Ishikawa (cell line): Measurements from ENCODE around the gene IFIH1.
A peak's percentile ranks its signal among the peaks of the same experiment; 100 is the strongest.

Source experiments
- CEBPB ChIP-seq: IDR thresholded peaks from 2 replicates; pipeline ENCODE4 v1.6.1; 2012
- CREB1 ChIP-seq: IDR thresholded peaks from 2 replicates; pipeline ENCODE4 v1.6.1; 2012; ENCODE audit warnings: low read depth
- EGR1 ChIP-seq: IDR thresholded peaks from 2 replicates; pipeline ENCODE4 v1.6.1; 2012
- EP300 ChIP-seq: IDR thresholded peaks from 2 replicates; pipeline ENCODE4 v1.6.1; 2012; ENCODE audit warnings: borderline replicate concordance
- FOXM1 ChIP-seq: IDR thresholded peaks from 2 replicates; pipeline ENCODE4 v1.6.1; 2012; ENCODE audit warnings: low read depth, borderline replicate concordance
- MAX ChIP-seq: IDR thresholded peaks from 2 replicates; pipeline ENCODE4 v1.6.1; 2012
- NFIC ChIP-seq: IDR thresholded peaks from 2 replicates; pipeline ENCODE4 v1.6.1; 2012
- RAD21 ChIP-seq: IDR thresholded peaks from 2 replicates; pipeline ENCODE4 v1.6.1; 2012; ENCODE audit warnings: low read depth
- TAF1 ChIP-seq: IDR thresholded peaks from 2 replicates; pipeline ENCODE4 v1.6.1; 2012; ENCODE audit warnings: low read depth, mild to moderate bottlenecking
- TCF12 ChIP-seq: IDR thresholded peaks from 2 replicates; pipeline ENCODE4 v1.6.1; 2012; ENCODE audit warnings: low read depth
- TEAD4 ChIP-seq: IDR thresholded peaks from 2 replicates; pipeline ENCODE4 v1.6.1; 2012
- USF1 ChIP-seq: IDR thresholded peaks from 2 replicates; pipeline ENCODE4 v1.6.1; 2012
- YY1 ChIP-seq: IDR thresholded peaks from 2 replicates; pipeline ENCODE4 v1.6.1; 2012; ENCODE audit warnings: low read depth
- ZBTB7A ChIP-seq: IDR thresholded peaks from 2 replicates; pipeline ENCODE4 v1.6.1; 2012; ENCODE audit warnings: low read depth
- TF ChIP-seq, protein P1 (sequence below): IDR thresholded peaks from 2 replicates; pipeline ENCODE4 v1.6.1; 2012; ENCODE audit warnings: low read depth, mild to moderate bottlenecking

The IFIH1 gene

DNA sequence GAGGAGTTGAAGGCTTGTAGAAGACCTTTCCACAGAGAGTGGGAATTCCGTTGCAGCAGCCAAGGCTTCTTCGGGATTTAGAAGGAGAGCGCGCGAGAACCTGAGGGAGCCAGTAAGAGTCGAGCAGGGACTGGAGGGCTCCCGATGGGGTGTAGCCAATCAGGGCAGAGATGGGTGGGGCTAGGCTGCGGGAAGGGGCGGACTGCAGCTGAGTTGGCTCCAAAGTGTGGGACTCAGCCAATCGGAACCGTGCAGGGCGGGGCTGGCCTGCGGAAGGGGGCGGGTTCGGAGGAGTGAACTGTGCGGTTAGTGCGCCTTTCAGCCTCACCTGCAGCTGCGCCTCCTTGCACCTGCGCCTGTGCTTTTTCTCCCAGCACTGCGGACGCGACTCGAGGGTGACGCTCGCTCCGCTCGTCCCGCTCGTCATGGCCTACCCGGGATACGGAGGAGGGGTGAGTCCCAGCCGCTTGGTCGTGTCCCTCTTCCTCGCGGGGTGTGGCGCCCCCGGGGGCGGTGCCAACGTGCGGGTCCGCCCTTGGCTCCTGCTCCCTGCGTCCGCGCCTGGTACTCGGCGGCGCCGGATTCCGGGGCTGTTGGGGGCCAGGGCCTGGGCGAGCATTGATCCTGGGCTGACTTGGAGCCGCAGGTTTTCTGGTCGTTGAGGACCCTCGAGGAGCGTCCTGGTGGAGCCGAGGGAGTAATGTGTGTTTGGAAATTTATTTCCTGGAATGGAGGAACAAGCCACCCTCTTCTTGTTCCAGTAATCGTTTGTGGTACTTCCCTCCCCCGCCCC, 25.5 kb upstream of the IFIH1 start, which contains the start of gene GCA:
Gene GCA (plus strand): TSS at position 309 of the 793 bp plus-strand sequence. CDS start 117 bp downstream, at position 426.
- TF ChIP-seq CEBPB (no peak), EP300 (no peak), TAF1 (no peak), TEAD4 (peak; percentile 25; the same call in 1 of the 2 replicates), ZBTB7A (peak; percentile 63; the same call in 1 of the 2 replicates), CREB1 (no peak), RAD21 (no peak), FOXM1 (peak; percentile 42; the same call in 1 of the 2 replicates), EGR1 (no peak), NFIC (0 out of 2 replicates have a peak, but pooled peaks have one; percentile 10), USF1 (0 out of 2 replicates have a peak, but pooled peaks have one; percentile 29), YY1 (peak; percentile 37; the same call in 1 of the 2 replicates), MAX (peak; percentile 85), TCF12 (no peak; the same call in 1 of the 2 replicates)
- TF ChIP-seq, protein P1, sequence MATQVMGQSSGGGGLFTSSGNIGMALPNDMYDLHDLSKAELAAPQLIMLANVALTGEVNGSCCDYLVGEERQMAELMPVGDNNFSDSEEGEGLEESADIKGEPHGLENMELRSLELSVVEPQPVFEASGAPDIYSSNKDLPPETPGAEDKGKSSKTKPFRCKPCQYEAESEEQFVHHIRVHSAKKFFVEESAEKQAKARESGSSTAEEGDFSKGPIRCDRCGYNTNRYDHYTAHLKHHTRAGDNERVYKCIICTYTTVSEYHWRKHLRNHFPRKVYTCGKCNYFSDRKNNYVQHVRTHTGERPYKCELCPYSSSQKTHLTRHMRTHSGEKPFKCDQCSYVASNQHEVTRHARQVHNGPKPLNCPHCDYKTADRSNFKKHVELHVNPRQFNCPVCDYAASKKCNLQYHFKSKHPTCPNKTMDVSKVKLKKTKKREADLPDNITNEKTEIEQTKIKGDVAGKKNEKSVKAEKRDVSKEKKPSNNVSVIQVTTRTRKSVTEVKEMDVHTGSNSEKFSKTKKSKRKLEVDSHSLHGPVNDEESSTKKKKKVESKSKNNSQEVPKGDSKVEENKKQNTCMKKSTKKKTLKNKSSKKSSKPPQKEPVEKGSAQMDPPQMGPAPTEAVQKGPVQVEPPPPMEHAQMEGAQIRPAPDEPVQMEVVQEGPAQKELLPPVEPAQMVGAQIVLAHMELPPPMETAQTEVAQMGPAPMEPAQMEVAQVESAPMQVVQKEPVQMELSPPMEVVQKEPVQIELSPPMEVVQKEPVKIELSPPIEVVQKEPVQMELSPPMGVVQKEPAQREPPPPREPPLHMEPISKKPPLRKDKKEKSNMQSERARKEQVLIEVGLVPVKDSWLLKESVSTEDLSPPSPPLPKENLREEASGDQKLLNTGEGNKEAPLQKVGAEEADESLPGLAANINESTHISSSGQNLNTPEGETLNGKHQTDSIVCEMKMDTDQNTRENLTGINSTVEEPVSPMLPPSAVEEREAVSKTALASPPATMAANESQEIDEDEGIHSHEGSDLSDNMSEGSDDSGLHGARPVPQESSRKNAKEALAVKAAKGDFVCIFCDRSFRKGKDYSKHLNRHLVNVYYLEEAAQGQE = no peak

DNA sequence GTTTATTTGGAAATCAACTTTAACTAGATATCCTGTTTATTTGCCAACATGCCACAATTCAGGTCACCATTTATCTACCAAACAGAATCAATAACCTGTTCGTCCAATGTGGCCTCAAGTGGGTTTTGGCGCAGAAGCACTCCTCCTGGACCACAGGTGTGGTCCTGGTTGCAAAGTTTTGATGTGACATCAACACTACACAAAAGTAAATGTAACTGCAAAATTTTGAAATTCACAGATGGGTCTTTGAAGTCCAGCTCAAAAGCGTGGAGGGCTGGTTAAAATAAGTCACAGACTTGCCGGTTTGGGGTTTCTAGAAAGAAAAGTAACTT, 25.0 kb upstream of the IFIH1 start:
- TF ChIP-seq USF1 = no peak
- no peak for TF ChIP-seq MAX
- TF ChIP-seq CREB1 = no peak
- TF ChIP-seq TEAD4 = no peak
- no peak for TF ChIP-seq ZBTB7A
- TF ChIP-seq, protein P1 = no peak
- TF ChIP-seq EGR1 = no peak
- TF ChIP-seq RAD21 = no peak
- no peak for TF ChIP-seq FOXM1
- TF ChIP-seq NFIC = no peak
- TF ChIP-seq EP300 = no peak
- TF ChIP-seq TCF12 = no peak
- no peak for TF ChIP-seq CEBPB
- TF ChIP-seq YY1 = no peak
- no peak for TF ChIP-seq TAF1

DNA sequence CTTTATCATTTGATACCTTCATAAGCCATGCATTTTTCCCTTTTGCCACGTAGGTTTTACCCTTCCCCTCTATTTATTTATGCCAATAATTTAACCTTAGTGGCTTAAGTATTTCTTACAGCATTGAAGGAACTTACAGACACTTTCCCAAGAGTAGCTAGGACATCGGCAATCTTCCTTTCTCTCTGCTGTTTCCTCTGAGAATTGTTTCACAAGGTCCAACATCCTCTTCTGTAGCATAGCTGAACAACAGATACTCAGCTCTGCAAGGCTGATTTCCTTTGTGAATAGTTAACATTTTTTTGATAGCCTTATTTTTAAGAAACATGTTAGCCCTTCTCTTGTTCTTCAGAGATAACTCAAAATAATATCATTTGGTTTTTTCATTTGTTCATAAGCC, 24.4 kb upstream of the IFIH1 start:
- TF ChIP-seq NFIC (no peak), CEBPB (no peak), TCF12 (no peak), RAD21 (no peak), FOXM1 (no peak), TAF1 (no peak), YY1 (no peak)
- TF ChIP-seq, protein P1 = no peak

DNA sequence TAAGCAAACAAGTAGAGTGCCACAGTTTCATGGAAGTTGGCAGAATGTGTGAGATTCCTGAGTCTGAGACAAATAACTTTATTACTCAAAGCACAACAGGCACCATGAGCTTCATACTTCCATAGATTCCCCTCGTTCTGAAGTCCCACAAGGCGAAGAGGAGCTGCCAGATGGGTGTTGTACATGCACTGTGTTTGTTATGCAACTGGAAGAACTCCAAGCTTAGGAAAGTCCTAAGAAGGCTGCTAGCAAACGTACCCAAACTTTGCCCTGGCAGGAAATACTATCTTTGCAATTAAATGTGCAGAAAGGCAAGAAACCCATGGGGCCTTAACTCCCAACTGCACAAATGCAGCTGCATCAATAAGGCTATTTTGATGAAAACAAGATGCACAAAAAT, 23.8 kb upstream of the IFIH1 start:
- TF ChIP-seq FOXM1 (no peak), TAF1 (no peak), RAD21 (no peak), TEAD4 (no peak), CEBPB (no peak), TCF12 (no peak)
